Measurements from ENCODE around the gene JARID2.
"Not testable (repeated sequence)": the region's sequence is repeated elsewhere in the genome, so short reads cannot be mapped to it uniquely, and the experiment has no call there.

Gene JARID2

GRCh38 chr6:15290962-15291704 lies 45.3 kb downstream of the JARID2 start:
- no peak for DNase-seq

- no peak for DNase-seq
These were observed 46.9 kb downstream of the JARID2 start for GRCh38 chr6:15292721-15293302.

- DNase-seq: no peak
These were observed 47.8 kb downstream of the JARID2 start for GRCh38 chr6:15293674-15294073.

GRCh38 chr6:15294504-15294903 lies 48.6 kb downstream of the JARID2 start:
- no peak for DNase-seq

- DNase-seq: no peak
These were observed 50.4 kb downstream of the JARID2 start for GRCh38 chr6:15296249-15296648.

- peak; percentile 24 for DNase-seq
These were observed 50.9 kb downstream of the JARID2 start for GRCh38 chr6:15296735-15297134.

- not testable (repeated sequence) for DNase-seq
These were observed 51.3 kb downstream of the JARID2 start for GRCh38 chr6:15297167-15297566.

GRCh38 chr6:15297895-15298590 lies 52.2 kb downstream of the JARID2 start:
- DNase-seq: no peak

- peak; percentile 52 for DNase-seq
These were observed 53.7 kb downstream of the JARID2 start for GRCh38 chr6:15299430-15300131.

GRCh38 chr6:15301179-15302006 lies 55.5 kb downstream of the JARID2 start:
- DNase-seq: no peak

- no peak for DNase-seq
These were observed 57.5 kb downstream of the JARID2 start for GRCh38 chr6:15303162-15303919.

GRCh38 chr6:15303920-15304291 lies 58.0 kb downstream of the JARID2 start:
- no peak for DNase-seq

GRCh38 chr6:15304337-15305042 lies 58.6 kb downstream of the JARID2 start:
- no peak for DNase-seq

GRCh38 chr6:15305496-15305895 lies 59.6 kb downstream of the JARID2 start:
- no peak for DNase-seq

- no peak for DNase-seq
These were observed 60.0 kb downstream of the JARID2 start for GRCh38 chr6:15305909-15306308.

- no peak for DNase-seq
These were observed 62.8 kb downstream of the JARID2 start for GRCh38 chr6:15308435-15309213.

- DNase-seq: no peak
These were observed 63.9 kb downstream of the JARID2 start for GRCh38 chr6:15309611-15310283.

- no peak for DNase-seq
These were observed 64.8 kb downstream of the JARID2 start for GRCh38 chr6:15310680-15311079.

GRCh38 chr6:15312500-15312899 lies 66.6 kb downstream of the JARID2 start:
- DNase-seq: no peak

- DNase-seq: no peak
These were observed 67.5 kb downstream of the JARID2 start for GRCh38 chr6:15313367-15313766.
